SIG-M5 treated with dmso at 0.1 percent for 504 hours (cell line): Measurements from ENCODE around the gene NTF4.
"Not testable (repeated sequence)": the region's sequence is repeated elsewhere in the genome, so short reads cannot be mapped to it uniquely, and the experiment has no call there.

Experiments used
- DNase-seq: peaks from one replicate; lab custom pipeline; 2025; ENCODE audit not compliant: unreplicated experiment; lab: John Stamatoyannopoulos, UW

NTF4 gene

DNA sequence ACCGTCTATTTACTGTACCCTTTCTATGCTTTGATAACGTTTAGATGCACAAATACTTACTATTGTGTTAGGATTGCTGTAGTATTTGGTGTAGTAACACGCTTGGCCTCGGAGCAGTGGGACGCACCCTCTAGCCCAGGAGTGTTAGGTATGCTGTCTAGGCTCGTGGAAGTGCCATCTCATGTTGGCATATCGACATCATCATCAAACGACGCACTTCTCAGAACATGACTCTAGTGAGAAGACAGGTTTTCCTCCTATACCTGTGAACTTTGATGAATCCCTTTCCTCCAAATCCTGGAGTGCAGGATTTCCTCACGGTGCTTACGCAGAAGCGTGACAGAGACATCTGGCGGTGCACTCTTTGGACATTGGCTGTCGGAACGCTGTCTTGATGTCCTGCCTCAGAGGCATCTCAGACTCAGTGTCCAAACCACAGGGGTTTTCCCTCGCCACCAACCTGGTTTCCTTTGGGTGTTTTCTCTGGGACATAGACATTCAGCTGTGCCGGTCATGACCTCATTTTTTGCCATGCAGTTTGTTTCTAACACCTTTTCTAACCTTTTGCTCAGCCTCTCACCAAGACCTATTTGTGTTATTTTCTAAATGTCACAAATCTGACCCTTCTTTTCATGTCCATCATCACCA, 26.9 kb upstream of the NTF4 start:
- DNase-seq: no peak

DNA sequence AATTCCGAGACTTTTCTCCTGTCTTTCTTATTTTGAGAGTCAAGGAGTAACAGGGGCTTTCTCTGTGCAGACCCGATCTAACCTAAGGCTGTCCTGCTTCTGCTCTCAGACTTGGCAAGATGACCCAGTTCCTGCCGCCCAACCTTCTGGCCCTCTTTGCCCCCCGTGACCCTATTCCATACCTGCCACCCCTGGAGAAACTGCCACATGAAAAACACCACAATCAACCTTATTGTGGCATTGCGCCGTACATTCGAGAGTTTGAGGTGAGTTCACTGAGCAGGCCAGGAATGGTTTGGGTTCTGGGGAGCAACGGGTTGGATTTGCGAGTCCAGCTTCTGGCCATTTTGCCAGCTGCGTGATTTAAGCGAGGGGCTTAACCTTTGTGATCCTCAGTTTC, 21.7 kb upstream of the NTF4 start:
- no peak for DNase-seq

DNA sequence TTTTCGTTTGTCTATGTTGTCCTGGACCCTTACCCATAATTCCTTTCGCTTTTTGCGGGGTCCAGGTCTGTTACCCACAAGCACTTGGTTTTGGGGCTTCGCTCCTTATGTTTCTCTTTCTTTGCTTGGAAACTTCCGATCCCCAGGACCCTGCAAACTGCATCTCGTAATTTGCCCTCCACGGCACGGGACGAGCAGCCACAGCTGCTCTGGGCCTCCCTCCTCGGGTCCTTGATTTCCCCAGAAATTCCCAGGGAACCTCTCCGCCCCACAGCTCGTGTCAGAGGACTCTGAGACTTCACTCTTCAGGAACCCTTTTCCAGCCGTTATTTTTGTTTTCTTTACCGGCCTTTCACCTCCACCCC, 21.2 kb upstream of the NTF4 start:
- no peak for DNase-seq

DNA sequence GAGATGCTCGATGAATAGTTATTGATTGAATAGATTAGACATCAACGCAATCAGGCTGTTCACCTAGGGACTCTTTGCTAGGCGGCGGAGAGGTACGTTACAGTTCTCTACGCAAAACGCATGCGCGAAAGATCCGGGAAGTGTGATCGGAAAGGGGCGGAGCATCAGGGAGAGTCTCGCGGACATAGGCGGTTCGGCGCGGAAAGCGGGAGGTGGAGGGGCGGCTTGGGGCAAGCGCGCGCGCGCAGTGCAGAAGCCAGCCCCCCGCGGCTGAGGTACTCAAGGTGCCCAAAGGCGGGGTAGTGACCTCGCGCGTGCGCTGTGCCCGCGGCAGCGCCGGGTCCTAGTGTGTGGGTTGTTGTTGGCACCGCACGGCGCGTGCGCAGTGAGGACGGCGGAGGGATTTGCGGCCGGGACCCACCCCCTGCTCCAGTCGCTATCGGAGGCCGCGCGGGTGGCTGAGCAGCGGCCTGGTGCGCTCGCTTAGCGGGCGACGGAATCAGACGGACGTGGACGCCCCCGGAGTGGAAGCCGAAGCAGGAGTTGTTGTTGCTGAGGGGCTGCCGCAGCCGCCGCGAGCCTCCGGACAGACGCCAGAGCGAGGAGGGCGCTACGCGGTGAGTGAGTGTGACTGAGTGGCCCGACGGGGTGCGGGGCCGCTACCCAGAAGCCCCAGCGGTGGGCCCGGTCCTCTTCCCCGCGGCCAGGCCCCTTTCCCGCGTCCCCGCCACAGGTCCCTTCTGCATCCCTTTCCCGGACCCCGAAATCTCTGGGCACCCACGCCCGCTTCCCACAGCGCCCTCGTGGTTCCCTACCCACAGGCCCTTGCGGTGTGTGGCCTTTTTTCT, 20.6 kb upstream of the NTF4 start, which contains the start of gene SNRNP70:
Gene SNRNP70 (plus strand): TSS at position 432 of the 848 bp plus-strand sequence. CDS start 964 bp downstream, outside the sequence.
- peak; percentile 98 for DNase-seq

DNA sequence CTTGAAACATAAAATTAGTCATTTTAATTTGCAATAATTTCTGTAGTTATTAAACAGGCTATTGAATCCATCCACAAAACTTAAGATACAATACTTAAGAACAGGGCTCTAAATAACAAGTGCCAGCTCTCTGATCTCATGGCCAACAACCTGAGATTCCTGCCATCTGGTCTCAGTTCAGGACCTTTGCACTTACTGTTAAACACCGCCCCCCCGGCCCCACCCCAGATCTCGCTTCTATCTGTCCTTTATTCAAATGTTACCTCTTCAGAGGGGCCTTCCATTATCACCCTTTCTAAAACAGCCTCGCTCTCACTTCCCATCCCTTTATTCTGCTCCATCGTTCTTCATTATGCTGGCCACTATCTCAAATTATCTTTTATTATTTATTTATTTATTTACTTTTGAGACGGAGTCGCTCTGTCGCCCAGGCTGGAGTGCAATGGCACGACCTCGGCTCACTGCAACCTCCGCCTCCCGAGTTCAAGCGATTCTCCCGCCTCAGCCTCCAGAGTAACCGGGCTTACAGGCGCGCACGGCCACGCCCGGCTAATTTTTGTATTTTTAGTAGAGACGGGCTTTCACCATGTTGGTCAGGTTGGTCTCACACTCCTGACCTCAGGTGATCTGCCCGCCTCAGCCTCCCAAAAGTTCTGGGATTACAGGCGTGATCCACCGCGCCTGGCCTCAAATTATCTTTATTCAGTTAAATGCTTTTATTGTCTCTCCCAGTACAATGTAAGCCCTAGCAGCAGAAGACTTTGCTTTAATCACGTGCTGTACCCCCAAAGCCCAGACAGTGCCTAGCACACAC, 19.8 kb upstream of the NTF4 start:
- no peak for DNase-seq

DNA sequence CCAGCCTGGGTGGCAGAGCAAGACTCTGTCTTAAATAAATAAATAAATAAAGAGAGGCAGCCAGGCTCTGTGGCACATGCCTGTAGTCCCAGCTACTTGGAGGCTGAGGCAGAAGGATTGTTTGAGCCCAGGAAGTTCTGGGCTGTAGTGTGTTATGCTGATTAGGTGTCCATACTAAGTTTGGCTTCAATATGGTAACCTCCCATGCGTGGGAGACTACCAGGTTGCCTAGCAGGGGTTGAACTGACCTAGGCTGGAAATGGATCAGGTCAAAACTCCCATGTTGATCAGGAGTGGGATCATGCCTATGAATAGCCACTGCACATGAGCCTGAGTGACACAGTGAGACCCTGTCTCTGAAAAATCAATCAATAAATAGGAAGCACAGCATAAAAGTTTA, 16.7 kb upstream of the NTF4 start:
- DNase-seq: no peak

DNA sequence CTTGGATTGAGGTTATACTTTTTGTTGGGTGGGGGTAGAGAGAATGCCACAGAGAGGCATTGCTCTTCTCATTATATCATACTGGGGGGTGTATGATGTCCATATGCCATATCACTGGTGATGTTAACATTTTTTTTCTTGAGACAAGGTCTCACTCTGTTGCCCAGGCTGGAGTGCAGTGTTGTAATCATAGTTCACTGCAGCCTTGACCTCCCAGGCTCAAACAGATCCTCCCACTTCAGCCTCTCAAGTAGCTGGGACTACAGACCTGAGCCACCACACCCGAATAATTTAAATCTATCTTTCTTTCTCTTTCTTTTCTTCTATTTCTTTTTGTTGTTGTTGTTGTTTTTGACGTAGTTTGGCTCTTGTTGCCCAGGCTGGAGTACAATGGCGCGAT, 15.8 kb upstream of the NTF4 start:
- DNase-seq: no peak

DNA sequence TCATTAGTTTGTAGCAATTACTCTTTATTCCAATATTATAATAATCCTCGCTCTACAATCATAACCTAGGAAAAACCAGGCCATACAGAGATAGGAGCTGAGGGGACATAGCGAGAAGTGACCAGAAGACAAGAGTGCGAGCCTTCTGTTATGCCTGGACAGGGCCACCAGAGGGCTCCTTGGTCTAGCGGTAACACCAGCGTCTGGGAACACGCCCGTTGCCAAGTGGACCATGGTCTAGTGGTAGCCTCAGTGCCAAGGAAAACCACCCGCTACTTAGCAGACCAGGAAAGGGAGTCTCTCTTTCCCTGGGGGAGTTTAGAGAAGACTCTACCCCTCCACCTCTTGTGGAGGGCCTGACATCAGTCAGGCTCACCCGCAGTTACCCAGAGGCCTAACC, 10.3 kb upstream of the NTF4 start:
- DNase-seq: not testable (repeated sequence)

DNA sequence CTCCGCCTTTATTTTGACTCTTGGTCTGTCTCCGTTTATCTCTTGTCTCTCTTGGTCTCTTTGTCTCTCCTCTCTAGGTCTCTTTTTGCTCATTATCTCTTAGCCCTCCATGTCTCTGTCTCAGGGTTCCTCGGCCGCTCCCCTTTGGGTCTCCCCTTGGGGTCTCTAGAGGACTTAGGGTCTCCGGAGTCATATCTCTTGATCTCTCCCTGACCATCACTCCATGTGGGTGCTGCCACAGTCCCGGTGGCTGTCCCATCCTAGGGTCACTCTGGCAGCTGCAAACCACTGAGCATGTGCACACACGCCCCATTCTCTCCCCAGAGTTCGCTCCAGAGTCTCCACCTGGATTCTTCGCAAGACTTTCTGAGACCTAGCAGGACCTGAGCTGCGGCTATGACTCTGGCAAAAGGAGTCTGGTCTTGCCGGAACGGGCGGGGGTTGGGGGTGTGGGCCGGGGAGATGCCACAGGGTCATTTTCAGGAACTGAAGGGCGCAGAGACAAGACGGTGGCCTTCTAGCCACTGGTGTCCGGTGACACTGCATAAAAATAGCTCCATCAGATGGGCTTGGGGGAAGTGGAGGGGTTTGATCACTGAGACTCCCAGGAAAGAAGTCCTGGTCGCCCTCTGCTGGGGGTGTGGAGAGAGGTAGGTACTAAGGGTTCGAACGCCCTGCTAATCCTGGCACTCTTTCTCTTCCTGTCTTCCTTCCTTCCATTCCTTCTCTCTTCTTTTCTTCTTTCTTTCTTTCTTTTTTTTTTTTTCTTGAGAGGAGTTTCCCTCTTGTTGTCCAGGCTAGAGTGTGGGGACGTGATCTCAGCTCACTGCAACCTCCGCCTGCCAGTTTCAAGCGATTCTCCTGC, 9.1 kb upstream of the NTF4 start:
- no peak for DNase-seq

DNA sequence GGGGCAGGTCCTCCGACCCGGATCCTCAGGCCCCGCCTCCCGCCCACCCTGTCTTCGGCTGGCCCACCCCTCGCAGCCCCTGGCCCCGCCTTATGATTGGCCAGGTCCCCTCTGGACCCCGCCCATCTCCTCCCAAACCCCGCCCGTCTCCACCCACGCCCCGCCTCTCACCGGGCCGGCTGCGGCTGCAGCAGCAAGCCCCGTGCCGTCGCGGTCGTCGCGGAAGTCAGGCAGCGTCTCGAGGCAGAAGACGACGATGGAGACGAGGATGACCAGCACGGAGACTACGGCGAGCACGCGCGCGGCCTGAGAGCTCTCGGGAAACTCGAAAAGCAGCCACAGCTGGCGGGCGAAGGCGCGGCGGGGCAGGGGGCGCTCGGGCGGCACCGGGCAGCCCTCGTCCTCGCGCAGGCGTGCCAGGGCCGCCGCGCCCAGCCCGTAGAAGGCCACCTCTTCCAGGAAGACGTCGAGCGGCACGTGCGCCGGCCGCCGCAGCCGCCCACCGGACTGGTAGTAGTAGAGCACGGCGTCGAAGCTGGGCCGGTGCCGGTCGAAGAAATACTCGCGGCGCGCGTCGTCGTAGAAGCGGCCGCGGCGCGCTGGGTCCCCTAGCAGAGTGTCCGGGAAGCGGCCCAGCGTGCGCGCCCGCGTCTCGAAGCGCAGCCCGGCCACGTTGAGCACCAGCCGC, 7.4 kb upstream of the NTF4 start:
- DNase-seq: no peak

DNA sequence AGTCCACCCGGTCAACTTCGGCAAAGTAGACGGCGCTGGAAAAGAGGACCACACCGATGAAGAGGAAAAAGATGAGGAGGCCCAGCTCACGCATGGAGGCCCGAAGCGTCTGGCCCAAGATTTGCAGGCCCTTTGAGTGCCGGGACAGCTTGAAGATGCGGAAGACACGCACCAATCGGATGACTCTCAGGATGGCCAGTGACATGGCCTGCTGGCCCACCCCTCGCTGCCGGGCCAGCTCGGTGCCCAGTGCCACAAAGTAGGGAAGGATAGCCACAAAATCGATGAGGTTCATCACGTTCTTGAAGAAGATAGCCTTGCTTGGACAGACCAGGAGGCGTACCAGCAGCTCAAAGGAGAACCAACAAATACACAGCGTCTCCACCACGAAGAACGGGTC, 5.8 kb upstream of the NTF4 start:
- no peak for DNase-seq

DNA sequence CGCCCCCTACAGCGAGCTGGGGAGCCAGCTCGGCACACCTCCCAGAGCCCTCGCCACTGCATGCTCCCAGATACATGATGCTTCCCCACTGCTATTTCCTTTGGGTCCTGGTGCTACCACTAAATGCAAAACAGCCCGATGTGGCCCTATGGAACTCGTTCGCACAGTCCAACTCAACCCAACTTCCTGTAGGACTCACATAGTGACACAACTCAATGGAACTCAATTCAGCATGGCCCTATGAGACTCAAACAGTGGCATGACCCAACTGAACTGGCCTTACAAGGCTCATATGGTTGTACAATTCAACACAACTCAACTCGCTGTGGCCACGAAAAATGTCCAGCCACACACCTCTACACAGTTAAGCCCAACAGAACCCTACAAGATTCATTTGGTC, 4.4 kb upstream of the NTF4 start:
- no peak for DNase-seq

DNA sequence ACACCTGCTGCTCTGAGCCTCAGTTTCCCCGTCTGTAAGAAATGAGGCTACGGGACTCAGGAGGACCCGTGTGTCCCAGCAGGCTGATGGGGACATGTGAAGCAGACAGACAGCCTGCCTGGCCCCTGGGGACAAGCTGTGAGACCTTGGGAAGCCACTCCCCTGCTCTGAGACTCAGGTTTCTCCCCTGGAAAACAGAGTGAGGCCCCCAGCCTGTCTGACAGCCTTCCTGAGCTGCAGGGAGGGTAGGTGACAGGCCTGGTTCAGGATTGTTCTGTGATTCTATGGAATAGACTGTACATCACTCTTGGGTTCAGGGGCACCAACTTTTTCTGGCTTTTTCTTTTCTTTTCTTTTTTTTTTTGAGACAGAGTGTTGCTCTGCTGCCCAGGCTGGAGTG, 2.9 kb upstream of the NTF4 start:
- no peak for DNase-seq

DNA sequence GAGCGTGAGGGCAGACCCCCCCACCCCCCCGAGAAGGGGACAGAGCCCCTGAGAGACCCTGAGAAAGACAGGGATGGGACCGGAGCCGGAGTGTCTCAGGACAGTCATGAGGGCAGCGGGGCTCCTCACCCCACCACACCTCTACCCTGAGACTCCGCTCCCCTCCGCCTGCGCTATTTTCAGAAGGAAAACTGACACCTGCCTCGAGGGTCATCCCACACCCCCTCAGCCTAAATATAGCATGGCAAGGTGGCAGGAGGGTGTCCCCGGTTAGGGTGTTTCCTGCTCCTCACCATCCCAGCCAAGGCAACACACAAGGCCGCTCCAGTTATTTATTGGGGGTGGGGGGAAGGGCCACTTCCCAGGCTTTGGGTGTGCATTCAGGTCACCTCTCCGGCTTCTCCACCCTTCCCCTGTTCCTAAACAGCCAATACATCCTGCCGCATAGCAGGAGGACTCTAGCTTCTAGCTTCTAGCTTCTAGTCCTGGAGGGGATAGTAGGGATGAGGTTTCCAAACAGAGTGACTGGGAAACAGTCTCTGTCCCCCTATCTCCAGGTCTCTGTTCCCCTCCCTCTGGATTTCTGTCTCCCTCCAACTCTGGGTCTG, 1.4 kb upstream of the NTF4 start:
- DNase-seq: no peak

DNA sequence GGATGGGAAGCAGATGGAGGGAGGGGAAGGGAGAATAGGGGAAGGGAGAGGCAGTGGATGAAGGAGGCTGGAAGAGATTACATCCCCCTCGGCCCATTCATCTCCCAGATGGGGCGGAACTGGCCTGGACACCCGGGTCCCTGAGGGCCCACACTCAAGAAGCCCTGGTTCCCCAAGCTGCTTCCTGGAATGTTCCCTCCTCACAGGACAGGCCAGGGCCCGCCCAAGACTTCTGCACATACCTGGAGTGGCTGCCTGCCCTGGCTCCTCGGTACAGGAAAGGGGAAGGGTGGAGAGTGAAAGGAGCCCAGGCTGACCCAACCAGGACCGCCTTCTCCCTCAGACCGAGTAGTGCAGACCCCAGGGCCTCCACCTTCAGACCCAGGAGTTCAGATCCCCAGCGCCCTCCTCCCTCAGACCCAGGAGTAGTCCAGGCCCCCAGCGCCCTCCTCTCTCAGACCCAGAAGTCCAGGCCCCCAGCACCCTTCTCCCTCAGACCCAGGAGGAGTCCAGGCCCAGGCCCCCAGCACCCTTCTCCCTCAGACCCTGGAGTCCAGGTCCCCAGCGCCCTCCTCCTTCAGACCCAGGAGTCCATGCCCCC, 489 bp downstream of the NTF4 start:
- DNase-seq: no peak

DNA sequence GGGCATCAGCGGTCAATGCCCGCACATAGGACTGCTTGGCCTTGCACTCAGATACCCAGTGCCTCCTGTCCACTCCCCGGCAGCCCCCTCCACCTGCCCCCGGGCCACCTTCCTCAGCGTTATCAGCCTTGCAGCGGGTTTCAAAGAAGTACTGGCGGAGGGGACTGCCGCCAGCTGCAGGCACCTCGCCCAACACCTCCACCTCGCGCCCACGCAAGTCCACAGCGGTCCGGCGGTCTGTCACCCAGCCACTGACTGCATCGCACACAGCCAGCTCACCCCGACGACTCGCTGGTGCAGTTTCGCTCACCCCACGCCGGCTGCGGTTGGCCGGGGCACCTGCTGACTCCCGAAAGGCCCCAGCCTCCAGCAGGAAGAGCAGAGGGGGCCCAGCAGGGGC, 3.2 kb downstream of the NTF4 start:
- no peak for DNase-seq

DNA sequence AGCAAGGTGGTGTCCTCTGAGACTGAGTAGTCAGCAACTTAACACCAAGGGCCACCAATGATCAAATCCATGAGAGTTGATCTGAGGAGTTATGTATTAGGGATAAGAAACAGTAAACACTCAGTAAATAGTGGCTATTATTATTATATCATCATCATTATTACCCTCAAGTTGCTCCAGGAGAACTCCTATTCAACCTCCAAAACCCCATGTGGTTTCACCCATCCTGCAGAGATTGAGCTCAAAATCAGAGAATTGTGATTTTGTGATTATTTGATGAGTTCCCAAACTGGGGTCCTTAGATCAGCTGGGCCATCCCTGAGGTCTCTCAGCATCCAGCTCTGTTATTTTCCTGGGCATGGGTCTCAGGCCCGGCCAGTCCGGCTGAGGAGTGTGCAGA, 3.6 kb downstream of the NTF4 start:
- no peak for DNase-seq

DNA sequence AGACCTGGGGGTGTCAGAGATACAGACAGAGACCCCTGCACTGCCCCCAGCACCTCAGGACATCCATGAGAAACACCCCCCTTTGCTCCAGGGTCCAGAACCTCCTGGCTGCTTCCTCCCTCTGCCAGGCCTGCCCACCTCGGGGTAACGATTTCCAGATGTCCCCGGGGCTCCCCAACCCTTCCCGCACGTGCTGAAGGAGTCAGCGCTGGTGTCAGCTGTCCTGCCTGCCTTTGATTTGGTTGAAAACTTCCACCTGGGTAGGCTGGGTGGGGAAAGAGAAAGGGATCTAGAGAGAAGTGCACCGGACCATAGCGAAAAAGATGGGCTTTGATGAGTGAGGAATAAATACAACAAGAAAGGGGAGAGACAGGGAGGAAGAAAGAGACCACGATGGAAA, 5.6 kb downstream of the NTF4 start:
- no peak for DNase-seq

DNA sequence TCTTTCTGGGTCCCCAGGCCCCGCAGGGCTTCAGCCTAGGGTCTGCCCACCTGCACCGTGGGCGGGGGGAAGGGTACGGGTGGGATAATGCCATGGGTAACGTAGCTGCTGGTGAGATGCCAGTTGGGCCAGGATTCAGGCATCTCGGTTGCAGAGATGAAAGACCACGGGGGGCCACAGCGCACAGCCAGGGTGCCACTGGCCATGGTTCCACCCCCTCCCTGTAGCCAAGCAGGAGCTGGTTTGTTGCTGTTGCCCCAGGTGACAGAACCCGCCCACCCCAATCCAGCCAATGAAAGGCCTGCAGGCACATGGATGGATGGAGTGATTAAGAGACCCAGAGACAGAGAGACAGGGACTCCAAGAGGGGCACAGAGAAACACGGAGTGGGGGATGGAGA, 6.1 kb downstream of the NTF4 start:
- no peak for DNase-seq
